GM19099 (cell line): ENCODE results near the gene CTBP1.

ENCODE experiments used
- POLR2A ChIP-seq: IDR thresholded peaks from 3 replicates; pipeline ENCODE4 v1.6.1; 2011; ENCODE audit warnings: low read depth; ENCODE audit not compliant: insufficient read length; ENCODE audit errors: extremely low read depth

Gene CTBP1

DNA sequence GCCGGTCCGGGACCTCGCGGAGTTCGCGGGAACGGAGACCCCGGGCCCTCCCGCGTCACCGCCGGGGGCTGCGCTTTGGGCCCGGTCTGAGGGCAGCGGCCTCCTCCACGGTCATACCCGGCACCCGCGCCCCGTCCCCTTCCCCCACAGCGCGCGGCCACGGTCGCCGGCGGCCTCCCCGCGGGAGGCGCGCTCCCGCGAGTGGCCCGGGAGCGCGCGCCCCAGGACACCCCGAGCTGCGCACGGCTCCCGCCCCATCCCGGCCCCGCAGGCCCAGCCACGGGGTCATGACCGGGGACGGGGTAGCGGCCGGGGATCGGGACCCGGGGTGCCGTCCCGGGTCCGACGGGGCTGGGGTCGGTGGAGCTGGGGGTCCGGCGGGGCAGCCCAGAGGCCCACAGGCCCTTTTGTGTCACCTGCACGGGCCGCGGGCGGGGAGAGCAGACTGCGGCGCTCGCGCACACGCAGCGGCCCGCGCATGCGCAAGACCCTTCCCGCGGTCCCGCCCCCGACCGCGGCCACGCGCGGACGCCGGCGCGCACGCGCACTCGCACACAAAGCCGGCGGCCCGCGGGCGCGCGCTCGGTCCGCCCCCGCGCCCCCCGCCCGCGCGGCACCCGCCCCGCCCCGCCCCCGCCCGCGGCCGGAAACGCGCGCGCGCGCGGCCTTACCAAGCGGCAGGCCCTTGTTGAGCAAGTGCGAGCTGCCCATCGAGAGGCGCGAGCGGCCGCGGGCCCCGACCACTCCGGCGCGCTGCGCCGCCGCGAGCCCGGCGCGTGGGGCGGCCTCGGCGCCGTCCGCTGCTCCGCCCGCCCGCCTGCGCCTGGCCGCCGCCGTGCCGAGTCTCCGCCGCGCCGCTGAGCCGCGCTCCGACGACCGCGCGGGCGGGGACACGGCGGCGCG is at the start of gene CTBP1:
Gene CTBP1, minus strand, starts transcription at position 886 of the 903 bp plus-strand sequence. CDS start 7,799 bp downstream, outside the sequence.
- TF ChIP-seq POLR2A: peak; percentile 66

DNA sequence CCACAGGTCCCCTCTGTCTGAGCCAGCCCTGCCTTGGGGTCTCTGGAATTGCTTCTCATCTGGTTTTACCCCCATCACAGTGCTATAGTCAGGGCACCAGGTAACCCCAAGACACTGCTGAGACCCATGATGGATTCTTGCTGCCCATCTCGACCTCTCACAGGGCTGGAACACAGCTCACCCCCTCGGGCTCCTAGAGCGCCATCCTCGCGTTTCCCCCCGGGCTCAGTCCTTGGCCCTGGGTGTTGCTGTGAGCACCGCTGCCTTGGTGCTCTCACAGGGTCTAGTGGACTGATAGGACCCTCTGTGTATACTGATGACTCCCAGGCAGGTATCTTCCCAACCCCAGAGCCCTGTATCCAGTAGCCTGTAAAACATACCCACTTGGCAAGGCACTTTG is 49.5 kb upstream of the CTBP1 start:
- no peak for TF ChIP-seq POLR2A

DNA sequence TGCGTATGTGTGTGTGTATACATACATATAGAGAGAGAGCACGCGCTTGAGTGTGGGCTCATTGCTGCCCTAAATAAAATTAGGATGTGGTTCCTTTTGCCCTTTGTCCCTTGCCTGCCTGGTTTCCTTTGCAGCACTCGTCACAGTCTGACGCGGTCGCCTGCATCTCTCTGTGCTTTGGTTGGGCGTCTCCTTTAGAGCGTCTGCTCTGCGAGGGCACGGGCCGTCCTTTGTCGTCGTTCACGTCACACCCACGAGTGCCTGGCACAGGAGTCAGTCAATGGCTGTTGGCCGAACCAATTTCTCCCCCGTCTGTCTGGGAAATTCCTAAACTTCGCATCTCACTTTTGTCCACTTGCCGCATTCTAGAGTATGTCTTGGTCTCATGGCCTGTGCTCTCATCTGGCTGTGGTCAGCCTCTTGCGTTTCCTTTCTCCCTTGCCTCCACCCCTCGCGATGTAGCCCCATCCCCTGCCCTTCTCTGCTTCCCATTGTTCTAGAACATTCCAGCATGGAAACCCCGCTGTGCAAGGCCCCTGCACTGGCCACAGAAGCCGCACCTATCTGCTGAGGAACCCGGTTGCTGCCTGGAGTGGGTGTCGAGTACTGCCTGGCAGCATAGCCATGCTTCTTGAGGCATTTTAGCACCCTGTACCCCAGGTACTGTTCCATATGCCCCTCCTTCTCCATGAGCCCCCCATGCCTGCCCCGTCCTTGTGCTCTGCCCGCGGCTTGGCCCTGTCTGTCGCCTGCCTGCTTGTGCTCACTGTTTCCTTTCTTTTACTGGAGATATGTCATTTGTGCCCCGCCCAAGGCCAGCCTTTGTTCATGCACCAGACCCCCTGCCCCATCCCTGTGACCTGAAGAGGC is 48.8 kb upstream of the CTBP1 start:
- no peak for TF ChIP-seq POLR2A

DNA sequence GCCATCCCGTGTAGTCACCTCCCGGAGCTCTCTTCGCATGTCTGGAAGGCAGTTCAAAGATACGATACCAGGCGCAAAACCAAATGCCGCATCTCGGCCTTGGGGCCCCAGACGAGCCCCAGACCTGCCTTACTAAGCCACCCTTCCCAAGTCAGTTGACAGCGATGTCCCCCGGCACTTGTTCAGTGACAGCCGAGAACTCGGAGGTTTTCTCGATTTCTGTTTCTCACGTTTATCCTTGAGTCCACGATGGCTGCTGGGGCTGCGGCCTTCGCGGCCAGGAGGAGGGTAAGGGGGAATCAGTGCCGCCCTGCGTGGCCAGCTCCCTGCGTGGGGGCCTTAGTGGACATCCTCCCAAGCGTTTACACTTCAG is 48.1 kb upstream of the CTBP1 start:
- no peak for TF ChIP-seq POLR2A

DNA sequence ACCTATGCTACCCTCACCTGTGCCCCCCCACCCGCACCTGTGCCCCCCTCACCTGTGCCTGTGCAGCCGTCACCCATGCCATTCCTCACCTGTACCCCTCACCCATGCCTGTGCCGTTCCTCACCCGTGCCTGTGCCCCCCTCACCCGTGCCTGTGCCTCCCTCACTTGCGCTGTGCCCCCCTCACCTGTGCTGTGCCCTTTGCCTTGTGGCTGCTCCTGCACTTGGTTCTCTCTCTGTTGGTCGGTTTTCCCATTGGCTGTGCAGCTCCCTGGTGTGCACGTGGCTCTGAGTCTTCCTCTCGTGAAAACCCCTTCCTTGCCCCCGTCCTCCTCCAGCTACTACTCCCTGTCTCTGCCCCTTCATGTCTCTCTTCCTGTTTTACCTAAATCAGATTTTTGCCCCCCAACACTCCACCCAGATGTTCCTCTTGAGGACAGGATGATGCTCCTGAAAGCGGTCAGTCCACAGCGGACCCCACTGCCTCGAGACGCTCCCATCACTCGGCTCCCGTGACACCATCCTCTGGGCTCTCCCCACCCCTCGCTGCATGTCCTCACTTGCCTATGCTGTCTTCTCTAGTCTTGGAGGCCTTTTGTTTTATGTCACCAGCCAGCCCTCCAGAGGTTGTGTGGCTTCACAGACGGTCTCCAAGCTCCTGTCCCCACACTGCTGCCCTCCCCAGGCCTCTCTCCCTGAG is 47.5 kb upstream of the CTBP1 start:
- TF ChIP-seq POLR2A: no peak

DNA sequence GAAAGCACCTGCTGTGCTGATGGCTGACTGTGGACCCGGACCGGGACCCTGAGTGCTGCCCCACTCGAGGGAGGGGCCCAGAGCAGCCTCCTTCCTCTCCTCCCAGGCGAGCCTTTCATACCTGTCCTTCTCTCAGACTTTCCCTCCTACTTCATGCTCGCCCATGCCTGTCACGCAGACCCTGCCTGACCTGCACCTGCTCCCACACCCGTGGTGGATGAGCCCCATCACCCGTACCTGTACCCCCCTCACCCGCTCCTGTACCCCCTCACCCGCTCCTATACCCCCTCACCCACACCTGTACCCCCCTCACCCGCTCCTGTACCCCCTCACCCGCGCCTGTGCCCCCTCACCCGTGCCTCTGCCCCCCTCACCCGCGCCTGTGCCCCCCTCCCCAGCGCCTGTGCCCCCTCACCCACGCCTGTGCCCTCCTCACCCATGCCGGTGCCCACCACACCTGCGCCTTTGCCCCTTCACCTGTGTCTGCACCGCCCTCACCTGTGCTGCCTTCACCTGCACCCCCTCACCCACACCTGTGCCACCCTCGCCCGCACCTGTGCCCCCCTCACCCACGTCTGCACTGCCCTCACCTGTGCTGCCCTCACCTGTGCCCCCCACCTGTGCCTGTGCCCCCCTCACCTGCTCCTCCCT is 46.6 kb upstream of the CTBP1 start:
- no peak for TF ChIP-seq POLR2A

DNA sequence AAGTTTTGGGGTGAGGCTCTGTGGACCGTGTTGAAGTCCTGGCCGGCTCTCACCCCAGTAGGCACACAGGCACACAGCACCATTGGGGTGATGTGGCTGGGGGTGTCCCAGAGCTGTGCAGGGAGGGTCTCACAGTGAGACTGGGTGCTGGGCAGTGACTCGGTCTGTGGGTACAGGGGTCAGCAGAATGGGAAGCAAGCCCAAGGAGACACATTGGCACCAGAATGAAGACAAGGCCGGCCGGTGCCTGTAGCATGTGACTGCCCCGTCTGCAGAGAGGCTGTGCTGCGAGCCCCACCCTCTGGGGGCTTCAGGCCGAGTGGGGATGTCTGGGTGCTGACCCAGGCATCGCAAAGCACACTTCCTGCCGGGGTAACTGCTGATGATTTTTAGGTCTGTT is 46.0 kb upstream of the CTBP1 start:
- no peak for TF ChIP-seq POLR2A

DNA sequence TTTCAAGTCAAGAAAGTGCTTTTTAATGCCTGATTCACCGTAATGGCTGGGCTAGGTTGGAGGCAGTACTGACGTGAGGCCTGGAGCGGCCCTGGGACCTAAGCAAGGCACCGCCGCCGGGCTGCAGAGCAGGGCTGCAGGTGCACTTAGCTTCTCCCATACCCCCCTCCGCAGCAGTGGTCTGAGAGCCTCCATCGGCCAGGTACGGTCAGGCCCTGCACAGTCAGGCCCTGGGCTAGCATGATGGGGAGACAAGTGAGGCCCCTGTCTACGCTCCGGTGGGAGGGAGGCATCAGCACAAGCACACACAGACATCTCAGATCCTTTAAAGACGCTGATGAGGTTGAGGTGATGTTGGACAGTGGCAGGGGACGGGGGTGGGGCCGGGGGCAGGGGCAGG is 45.5 kb upstream of the CTBP1 start:
- no peak for TF ChIP-seq POLR2A

DNA sequence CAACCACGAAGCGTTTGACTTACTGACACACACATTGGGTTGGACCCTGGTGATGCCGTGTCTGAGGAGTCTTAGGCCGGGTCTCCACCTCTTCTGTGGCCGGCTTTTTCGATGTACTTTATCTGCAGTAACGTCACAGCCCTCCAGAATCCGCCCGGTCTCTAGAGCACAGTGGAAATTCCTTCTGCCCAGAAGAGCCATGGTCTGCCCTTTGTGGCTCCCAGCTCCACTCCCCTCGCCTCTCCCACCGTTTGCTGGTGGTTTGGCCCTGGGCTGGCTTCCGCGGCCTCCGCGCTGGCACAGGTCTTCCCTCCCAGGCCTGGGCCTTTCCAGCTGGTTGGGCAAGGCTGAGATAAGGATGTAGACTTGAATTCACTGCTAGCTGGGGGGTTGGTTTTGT is 45.1 kb upstream of the CTBP1 start:
- TF ChIP-seq POLR2A: no peak

DNA sequence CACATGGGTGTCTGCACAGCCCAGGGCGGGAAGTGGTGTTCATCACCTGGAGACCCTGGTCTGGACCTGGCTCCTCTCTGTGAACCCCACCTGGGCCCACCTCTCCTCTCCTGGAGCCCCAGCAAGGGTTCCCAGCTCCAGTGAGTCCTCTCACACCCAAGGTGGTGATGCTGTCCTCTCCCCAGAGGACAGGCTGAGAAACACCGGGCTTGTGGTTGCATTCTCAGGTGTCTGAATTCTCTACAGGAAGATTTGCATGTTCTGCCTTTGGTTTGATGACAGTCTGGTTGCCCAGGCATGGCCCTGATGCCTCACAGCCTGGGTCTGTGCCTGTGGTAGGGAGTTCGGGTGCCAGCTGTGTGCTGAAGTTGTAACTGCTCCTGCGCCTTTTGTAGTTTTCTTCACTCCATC is 44.6 kb upstream of the CTBP1 start:
- no peak for TF ChIP-seq POLR2A

DNA sequence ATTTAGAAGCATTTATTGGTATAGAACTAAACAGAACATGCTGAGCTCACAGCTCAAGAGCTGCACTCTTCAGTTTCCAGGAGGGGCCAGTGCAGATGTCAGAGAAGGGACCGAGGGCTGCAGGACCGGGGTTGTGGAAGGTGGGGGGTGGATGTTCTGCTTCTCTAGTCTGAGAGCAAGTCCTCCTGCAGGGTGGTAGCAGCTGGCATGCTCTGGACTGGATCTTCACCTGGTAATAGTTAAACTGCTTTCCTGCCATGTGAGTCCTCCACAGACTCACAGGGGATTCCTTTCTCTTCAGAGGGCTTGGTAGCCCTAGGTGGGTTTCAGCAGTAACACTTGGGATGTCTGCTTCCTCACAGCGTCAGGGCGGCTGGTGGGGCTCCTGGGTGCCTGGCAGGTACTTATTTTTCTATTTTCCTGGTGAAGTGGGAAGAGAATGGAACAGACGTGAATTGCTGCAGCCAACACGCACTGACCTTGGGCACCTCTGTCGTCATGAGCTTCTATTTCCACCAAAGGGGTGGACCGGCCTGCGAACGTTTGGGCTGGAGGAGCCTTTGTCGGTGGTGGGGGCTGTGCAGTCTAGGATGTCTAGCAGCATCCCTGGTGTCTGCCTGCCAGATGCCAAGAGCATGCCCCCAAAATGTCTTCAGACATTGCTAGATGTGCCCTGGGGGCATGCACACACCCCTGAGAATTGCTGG is 43.2 kb upstream of the CTBP1 start:
- no peak for TF ChIP-seq POLR2A

DNA sequence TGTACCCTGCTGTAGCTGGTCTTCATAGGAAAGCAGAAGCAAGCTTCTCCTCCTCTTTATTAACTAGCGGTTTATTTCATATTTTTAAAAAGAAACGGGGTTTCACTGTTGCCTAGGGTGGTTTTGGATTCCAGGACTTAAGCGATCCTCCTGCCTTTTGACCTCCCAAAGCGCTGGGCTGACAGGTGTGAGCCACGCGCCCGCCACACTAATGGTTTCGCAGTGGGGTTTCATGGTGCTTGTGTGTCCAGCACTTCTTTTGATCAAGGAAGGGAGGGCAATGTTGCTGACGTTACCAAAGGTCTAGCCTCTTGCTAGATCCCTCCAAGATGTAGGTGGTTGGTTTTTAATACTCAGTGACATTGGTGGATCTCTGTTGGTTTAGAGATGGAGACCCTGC is 42.2 kb upstream of the CTBP1 start:
- no peak for TF ChIP-seq POLR2A

DNA sequence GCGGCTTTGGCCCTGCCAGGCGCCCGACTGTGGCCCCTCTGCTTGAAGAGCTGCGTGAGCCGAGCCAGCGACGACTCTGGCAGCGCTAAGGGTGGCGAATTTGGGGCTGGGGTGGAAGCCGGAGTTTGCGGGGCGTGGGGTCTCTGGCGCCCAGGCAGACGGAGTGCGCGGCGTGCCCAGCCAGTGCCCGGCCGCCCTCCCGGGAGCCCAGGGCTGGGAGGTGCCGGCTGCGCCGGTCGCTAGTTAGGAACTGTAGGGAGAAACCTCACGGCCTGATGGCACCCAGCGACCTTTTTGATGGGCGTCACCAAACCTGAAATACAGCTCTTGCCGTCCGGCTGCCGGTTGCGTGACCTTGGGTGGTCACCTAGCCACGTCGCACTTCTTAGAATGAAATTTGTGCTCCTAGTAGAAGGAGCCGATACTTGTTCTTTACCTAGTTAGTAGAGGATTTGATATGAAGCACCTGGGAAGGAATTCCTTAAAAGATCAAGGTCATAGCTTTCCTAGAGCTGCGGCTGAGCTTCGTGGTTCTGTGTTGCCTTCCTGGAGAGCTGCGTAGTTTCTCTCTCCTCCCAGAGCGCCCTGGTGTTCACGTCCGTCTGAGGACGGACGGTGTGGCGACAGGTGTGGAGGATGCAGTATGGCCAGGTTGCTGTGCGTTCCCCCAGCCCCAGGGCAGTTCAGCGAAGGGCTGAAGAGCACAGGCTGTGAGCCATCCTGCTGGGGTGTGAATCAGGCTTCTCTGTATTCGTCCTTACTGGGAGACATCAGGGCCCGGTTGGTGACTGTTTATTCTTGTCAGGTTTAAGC is 41.4 kb upstream of the CTBP1 start:
- TF ChIP-seq POLR2A: no peak
